Mesenchymal stem cell (in vitro differentiated cells and primary cell): ENCODE measurements around the gene PHOSPHO1.

ENCODE experiments used
- DNase-seq: peaks from one replicate; pipeline ENCODE4 v3.0.0-alpha.2; 2013
- H2AFZ ChIP-seq: one replicate; pipeline ENCODE4 v1.6.1; 2013; ENCODE audit warnings: low read depth, mild to moderate bottlenecking, control low read depth, inconsistent platforms, low read length, moderate library complexity
- H2AK5ac ChIP-seq: 2 replicates; pipeline ENCODE4 v1.6.1; 2013; ENCODE audit warnings: low read length, moderate library complexity, mild to moderate bottlenecking, inconsistent platforms; ENCODE audit not compliant: severe bottlenecking
- H2BK120ac ChIP-seq: one replicate; pipeline ENCODE4 v1.6.1; 2013; ENCODE audit warnings: low read depth, mild to moderate bottlenecking, inconsistent platforms, low read length, moderate library complexity
- H2BK12ac ChIP-seq, 2 experiments: one replicate each; pipeline ENCODE4 v1.6.1; 2013; ENCODE audit warnings: inconsistent platforms in 2 of 2, low read length in 2 of 2, mild to moderate bottlenecking in 2 of 2, moderate library complexity in 2 of 2, control low read depth in 1 of 2
- H2BK15ac ChIP-seq: one replicate; pipeline ENCODE4 v1.6.1; 2013; ENCODE audit warnings: mild to moderate bottlenecking, low read depth, inconsistent platforms; ENCODE audit not compliant: poor library complexity, severe bottlenecking
- H2BK5ac ChIP-seq: 2 replicates; pipeline ENCODE4 v1.6.1; 2013; ENCODE audit warnings: low read depth, mild to moderate bottlenecking, low read length, control low read depth, inconsistent platforms; ENCODE audit not compliant: poor library complexity, severe bottlenecking
- H3K14ac ChIP-seq, 2 experiments: one replicate each; pipeline ENCODE4 v1.6.1; 2013; ENCODE audit warnings: inconsistent platforms in 2 of 2, low read length in 2 of 2, control low read depth in 1 of 2, mild to moderate bottlenecking in 1 of 2, moderate library complexity in 1 of 2
- H3K18ac ChIP-seq, 2 experiments: one replicate each; pipeline ENCODE4 v1.6.1; 2013; ENCODE audit warnings: inconsistent platforms in 2 of 2, low read length in 2 of 2, control low read depth in 1 of 2, low read depth in 1 of 2, mild to moderate bottlenecking in 1 of 2
- H3K23ac ChIP-seq, 2 experiments: one replicate each; pipeline ENCODE4 v1.6.1; 2013; ENCODE audit warnings: inconsistent platforms in 2 of 2, low read length in 2 of 2, mild to moderate bottlenecking in 2 of 2, moderate library complexity in 2 of 2, control low read depth in 1 of 2
- H3K27ac ChIP-seq: 2 replicates; pipeline ENCODE4 v1.5.1; 2013; ENCODE audit warnings: mild to moderate bottlenecking, moderate library complexity, low read length, control low read depth, inconsistent platforms; ENCODE audit not compliant: poor library complexity, severe bottlenecking
- H3K27me3 ChIP-seq, 2 experiments: 2 replicates each; pipeline versions ENCODE4 v1.6.1 to v1.7.0; 2013; ENCODE audit warnings: low read length in 2 of 2, mild to moderate bottlenecking in 2 of 2, moderate library complexity in 2 of 2, control low read depth in 1 of 2, inconsistent platforms in 1 of 2; ENCODE audit not compliant: control insufficient read depth in 1 of 2, insufficient read depth in 1 of 2
- H3K36me3 ChIP-seq, 2 experiments: 2 replicates each; pipeline versions ENCODE4 v1.6.1 to v1.7.0; 2013; ENCODE audit warnings: low read length in 2 of 2, control low read depth in 1 of 2, inconsistent platforms in 1 of 2, low read depth in 1 of 2, mild to moderate bottlenecking in 1 of 2; ENCODE audit not compliant: insufficient read depth in 2 of 2, control insufficient read depth in 1 of 2
- H3K4ac ChIP-seq, 2 experiments: one replicate each; pipeline ENCODE4 v1.6.1; 2013; ENCODE audit warnings: inconsistent platforms in 2 of 2, low read length in 2 of 2, mild to moderate bottlenecking in 2 of 2, moderate library complexity in 2 of 2, control low read depth in 1 of 2, low read depth in 1 of 2
- H3K4me1 ChIP-seq: 2 replicates; pipeline ENCODE4 v1.6.1; 2013; ENCODE audit warnings: low read depth, low read length, control low read depth; ENCODE audit not compliant: control insufficient read depth, insufficient read depth
- H3K4me2 ChIP-seq: 2 replicates; pipeline ENCODE4 v1.6.1; 2013; ENCODE audit warnings: low read length, mild to moderate bottlenecking, inconsistent platforms; ENCODE audit not compliant: poor library complexity, severe bottlenecking
- H3K4me3 ChIP-seq, 2 experiments: 2 replicates each; pipeline versions ENCODE4 v1.5.1 to v1.7.0; 2013; ENCODE audit warnings: low read length in 2 of 2, mild to moderate bottlenecking in 2 of 2, control low read depth in 1 of 2, low read depth in 1 of 2; ENCODE audit not compliant: insufficient read depth in 1 of 2
- H3K79me1 ChIP-seq: replicated peaks from 2 replicates; pipeline ENCODE4 v1.6.1; 2013; ENCODE audit warnings: mild to moderate bottlenecking, control low read depth, low read length, inconsistent platforms; ENCODE audit not compliant: poor library complexity, severe bottlenecking
- H3K9ac ChIP-seq: 2 replicates; pipeline ENCODE4 v1.7.0; 2013; ENCODE audit warnings: mild to moderate bottlenecking, low read length, moderate library complexity
- H3K9me3 ChIP-seq: 2 replicates; pipeline ENCODE4 v1.7.0; 2013; ENCODE audit warnings: mild to moderate bottlenecking, low read length; ENCODE audit not compliant: control insufficient read depth
- H4K8ac ChIP-seq: one replicate; pipeline ENCODE4 v1.6.1; 2013; ENCODE audit warnings: inconsistent platforms, mild to moderate bottlenecking, low read length, moderate library complexity
- H4K91ac ChIP-seq: one replicate; pipeline ENCODE4 v1.6.1; 2013; ENCODE audit warnings: mild to moderate bottlenecking, low read length, inconsistent platforms
- WGBS: methylation state at CpG from one replicate; pipeline ENCODE4 v1.1.7; 2013; ENCODE audit warnings: mixed read lengths; 5-methylcytosine and 5-hydroxymethylcytosine counted together

PHOSPHO1 gene

GRCh38 chr17:49254066-49254465 is 23.5 kb upstream of the PHOSPHO1 start:
- WGBS: 82% methylated on average over 4 of the region's 4 CpGs

DNA sequence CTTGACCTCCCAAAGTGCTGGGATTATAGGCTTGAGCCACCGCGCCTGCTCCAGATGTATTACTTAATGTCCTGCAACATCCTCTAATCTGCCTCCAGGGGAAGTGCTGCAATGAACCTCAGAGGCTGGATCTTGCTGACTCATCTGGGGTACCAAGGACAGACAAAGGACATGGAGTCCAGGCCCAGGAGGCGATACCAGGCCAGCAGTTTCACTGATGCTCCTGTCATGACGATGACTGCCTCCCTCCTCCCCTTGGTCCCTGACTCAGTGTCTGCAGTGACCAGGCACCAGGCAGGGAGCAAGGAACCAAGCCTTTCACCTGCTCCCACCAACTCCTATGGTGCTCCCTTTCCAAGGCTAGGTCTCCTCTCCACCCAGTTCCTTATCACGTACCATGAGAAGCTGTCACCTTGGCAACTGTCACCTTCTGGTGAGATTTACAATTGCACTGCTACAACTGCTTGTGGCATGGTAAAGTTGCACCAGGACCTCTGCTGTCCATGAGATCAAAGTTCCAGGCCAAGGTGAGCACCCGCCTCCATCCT is 21.6 kb upstream of the PHOSPHO1 start:
- no peak overlapping the region for H2AK5ac ChIP-seq
- H2BK12ac ChIP-seq: no peak overlapping the region
- H2AFZ ChIP-seq: no peak overlapping the region
- H3K4ac ChIP-seq: no peak overlapping the region
- H3K18ac ChIP-seq: peak overlapping the region in 1 of 2 experiments; percentile 28
- peak; percentile 61 for DNase-seq
- H3K27ac ChIP-seq: no peak overlapping the region
- H3K4me2 ChIP-seq: no peak overlapping the region
- no peak overlapping the region for H4K91ac ChIP-seq
- H3K79me1 ChIP-seq: no peaks in the 10 kb centered on the region
- peaks cover 0 to 19% of the 10 kb centered on the region in 2 experiments for H3K27me3 ChIP-seq
- H3K14ac ChIP-seq: no peak overlapping the region
- no peak overlapping the region for H2BK5ac ChIP-seq
- no peak overlapping the region for H4K8ac ChIP-seq
- H3K23ac ChIP-seq: no peak overlapping the region
- peaks cover 7% of the 10 kb centered on the region for H3K4me1 ChIP-seq
- no peak overlapping the region for H2BK120ac ChIP-seq
- H2BK15ac ChIP-seq: no peak overlapping the region
- H3K9me3 ChIP-seq: no peaks in the 10 kb centered on the region
- H3K36me3 ChIP-seq: no peaks in the 10 kb centered on the region
- no peak overlapping the region for H3K4me3 ChIP-seq
- no peak overlapping the region for H3K9ac ChIP-seq
- WGBS: 91% methylated on average over 6 of the region's 6 CpGs

More at GRCh38 chr17:49254066-49254465, 23.5 kb upstream of the PHOSPHO1 start:
- H4K91ac ChIP-seq: no peak overlapping the region
- H3K79me1 ChIP-seq: no peaks in the 10 kb centered on the region
- peaks cover 0 to 10% of the 10 kb centered on the region in 2 experiments for H3K27me3 ChIP-seq
- no peak for DNase-seq
- H2BK15ac ChIP-seq: no peak overlapping the region
- no peak overlapping the region for H3K14ac ChIP-seq
- no peak overlapping the region for H2AK5ac ChIP-seq
- peaks cover 6% of the 10 kb centered on the region for H3K4me1 ChIP-seq
- H2BK12ac ChIP-seq: no peak overlapping the region
- H3K9me3 ChIP-seq: no peaks in the 10 kb centered on the region
- no peak overlapping the region for H4K8ac ChIP-seq
- H2BK5ac ChIP-seq: no peak overlapping the region
- no peak overlapping the region for H2AFZ ChIP-seq
- H3K4ac ChIP-seq: no peak overlapping the region
- no peak overlapping the region for H3K4me3 ChIP-seq
- H3K27ac ChIP-seq: no peak overlapping the region
- H3K4me2 ChIP-seq: no peak overlapping the region
- H3K9ac ChIP-seq: no peak overlapping the region
- no peaks in the 10 kb centered on the region for H3K36me3 ChIP-seq
- no peak overlapping the region for H3K18ac ChIP-seq
- no peak overlapping the region for H2BK120ac ChIP-seq
- H3K23ac ChIP-seq: no peak overlapping the region

GRCh38 chr17:49249890-49250522 is 19.4 kb upstream of the PHOSPHO1 start:
- Histone ChIP-seq H3K4ac (no peak overlapping the region), H3K23ac (no peak overlapping the region), H4K91ac (no peak overlapping the region), H3K4me1 (peaks cover 7% of the 10 kb centered on the region), H3K36me3 (no peaks in the 10 kb centered on the region), H4K8ac (no peak overlapping the region), H3K27me3 (peaks cover 0 to 27% of the 10 kb centered on the region in 2 experiments), H2AK5ac (no peak overlapping the region), H2BK5ac (no peak overlapping the region), H3K14ac (no peak overlapping the region), H2BK120ac (no peak overlapping the region), H2BK15ac (no peak overlapping the region), H3K4me2 (no peak overlapping the region), H2BK12ac (no peak overlapping the region), H3K9me3 (no peaks in the 10 kb centered on the region), H3K9ac (no peak overlapping the region), H3K79me1 (no peaks in the 10 kb centered on the region), H3K18ac (no peak overlapping the region), H3K4me3 (no peak overlapping the region), H3K27ac (no peak overlapping the region), H2AFZ (no peak overlapping the region)
- WGBS: 99% methylated on average over 9 of the region's 12 CpGs
- DNase-seq: no peak

- no peak overlapping the region for H3K14ac ChIP-seq
- H2BK5ac ChIP-seq: no peak overlapping the region
- H3K4me2 ChIP-seq: no peak overlapping the region
- 68% methylated on average over 10 of the region's 10 CpGs for WGBS
- H2BK120ac ChIP-seq: no peak overlapping the region
- H3K9ac ChIP-seq: no peak overlapping the region
- no peak overlapping the region for H3K23ac ChIP-seq
- peak overlapping the region in 1 of 2 experiments; percentile 15 for H3K18ac ChIP-seq
- no peak overlapping the region for H2AFZ ChIP-seq
- H3K27me3 ChIP-seq: peaks cover 0 to 33% of the 10 kb centered on the region in 2 experiments
- H3K4ac ChIP-seq: no peak overlapping the region
- no peak overlapping the region for H2BK12ac ChIP-seq
- no peaks in the 10 kb centered on the region for H3K9me3 ChIP-seq
- H2AK5ac ChIP-seq: no peak overlapping the region
- H3K79me1 ChIP-seq: no peaks in the 10 kb centered on the region
- H3K4me3 ChIP-seq: no peak overlapping the region
- peak overlapping the region; percentile 53 for H4K91ac ChIP-seq
- no peaks in the 10 kb centered on the region for H3K36me3 ChIP-seq
- DNase-seq: no peak
- no peak overlapping the region for H3K27ac ChIP-seq
- peaks cover 7% of the 10 kb centered on the region for H3K4me1 ChIP-seq
- H4K8ac ChIP-seq: peak overlapping the region; percentile 36
- H2BK15ac ChIP-seq: no peak overlapping the region
These were observed 18.8 kb upstream of the PHOSPHO1 start for GRCh38 chr17:49249292-49249794.
